ENCODE results near the gene S100A16.

GRCh38 chr1:153588482-153588881, 24.5 kb downstream of the S100A16 start:
- TF ChIP-seq CTCF (IDR thresholded peaks at IDR 0.05) (no peak), POLR2A (IDR thresholded peaks at IDR 0.05) (no peak)
